ENCODE measurements around the gene SRR. TPM values are rescaled to one million over a fixed set of nuclear protein-coding genes. Genes with fewer than 3 reads are reported as not detected.

The SRR gene
- total and polyA plus RNA-seq, 4 donors, result 2.9 to 10.3 (median 4.3) TPM

GRCh38 chr17:2337544-2338314, 34.0 kb downstream of the SRR start:
- peaks cover 0 to 28% (median 21%) of the 10 kb centered on the region in 4 donors for H3K4me1 ChIP-seq (ENCODE audit: control insufficient read depth in 4 of 4, insufficient read depth in 4 of 4, low read length in 3 of 4)
- DNase-seq (ENCODE audit: low spot score), result peak; percentile 46
- 2% methylated on average over 92 of the region's 92 CpGs for WGBS
- H3K9ac ChIP-seq (ENCODE audit: low read depth in 1 of 2, low read length in 2 of 2), result peak overlapping the region in 1 of 2 donors; percentile 20
- no peaks in the 10 kb centered on the region for H3K27me3 ChIP-seq (ENCODE audit: control insufficient read depth in 4 of 4, insufficient read depth in 4 of 4, low read length in 3 of 4)
- H3K27ac ChIP-seq (ENCODE audit: low read depth in 1 of 2, low read length in 2 of 2), result peak overlapping the region; percentile 64 to 94
- TF ChIP-seq RAD21 (IDR thresholded peaks at IDR 0.05), result no peak
- TF ChIP-seq YY1 (IDR thresholded peaks at IDR 0.05), result no peak
- TF ChIP-seq HNF4A (conservative IDR thresholded peaks at IDR 0.05), result no peak
- TF ChIP-seq EGR1 (IDR thresholded peaks at IDR 0.05; ENCODE audit: low read depth in 2 of 2), result no peak
- peaks cover 2 to 24% (median 20%) of the 10 kb centered on the region in 4 donors for H3K36me3 ChIP-seq (ENCODE audit: control insufficient read depth in 4 of 4, insufficient read depth in 3 of 4, low read depth in 1 of 4, low read length in 3 of 4)
- H3K4me3 ChIP-seq (ENCODE audit: low read depth in 1 of 3, low read length in 3 of 3), result peak overlapping the region; percentile 73 to 100 (median 79)
- H3K9me3 ChIP-seq (ENCODE audit: control insufficient read depth in 4 of 4, low read length in 3 of 4), result no peaks in the 10 kb centered on the region

GRCh38 chr17:2338315-2338657, 34.5 kb downstream of the SRR start:
- no peak for TF ChIP-seq ZBTB33 (IDR thresholded peaks at IDR 0.05)
- no peak for TF ChIP-seq EGR1 (IDR thresholded peaks at IDR 0.05; ENCODE audit: low read depth in 2 of 2)
- H3K9ac ChIP-seq (ENCODE audit: low read depth in 1 of 2, low read length in 2 of 2), result no peak overlapping the region
- 37% methylated on average over 5 of the region's 5 CpGs for WGBS
- H3K4me1 ChIP-seq (ENCODE audit: control insufficient read depth in 4 of 4, insufficient read depth in 4 of 4, low read length in 3 of 4), result peaks cover 0 to 28% (median 21%) of the 10 kb centered on the region in 4 donors
- peak overlapping the region; percentile 73 to 100 (median 79) for H3K4me3 ChIP-seq (ENCODE audit: low read depth in 1 of 3, low read length in 3 of 3)
- H3K9me3 ChIP-seq (ENCODE audit: control insufficient read depth in 4 of 4, low read length in 3 of 4), result no peaks in the 10 kb centered on the region
- H3K36me3 ChIP-seq (ENCODE audit: control insufficient read depth in 4 of 4, insufficient read depth in 3 of 4, low read depth in 1 of 4, low read length in 3 of 4), result peaks cover 2 to 18% (median 15%) of the 10 kb centered on the region in 4 donors
- no peak for DNase-seq (ENCODE audit: low spot score)
- H3K27me3 ChIP-seq (ENCODE audit: control insufficient read depth in 4 of 4, insufficient read depth in 4 of 4, low read length in 3 of 4), result no peaks in the 10 kb centered on the region
- peak overlapping the region; percentile 40 to 64 for H3K27ac ChIP-seq (ENCODE audit: low read depth in 1 of 2, low read length in 2 of 2)

GRCh38 chr17:2343421-2343820, 39.7 kb downstream of the SRR start:
- peaks cover 0 to 14% (median under 1%) of the 10 kb centered on the region in 4 donors for H3K36me3 ChIP-seq (ENCODE audit: control insufficient read depth in 4 of 4, insufficient read depth in 3 of 4, low read depth in 1 of 4, low read length in 3 of 4)
- no peak overlapping the region for H3K4me3 ChIP-seq (ENCODE audit: low read depth in 1 of 3, low read length in 3 of 3)
- no peak for TF ChIP-seq FOXA1 (IDR thresholded peaks at IDR 0.05)
- no peak for TF ChIP-seq RXRA (IDR thresholded peaks at IDR 0.05)
- no peak for TF ChIP-seq FOXA2 (IDR thresholded peaks at IDR 0.05)
- TF ChIP-seq YY1 (IDR thresholded peaks at IDR 0.05), result no peak
- TF ChIP-seq HNF4G (IDR thresholded peaks at IDR 0.05), result no peak
- TF ChIP-seq ATF3 (IDR thresholded peaks at IDR 0.05), result no peak
- no peak for TF ChIP-seq SP1 (IDR thresholded peaks at IDR 0.05)
- no peak for TF ChIP-seq EGR1 (IDR thresholded peaks at IDR 0.05; ENCODE audit: low read depth in 2 of 2)
- TF ChIP-seq HNF4A (conservative IDR thresholded peaks at IDR 0.05), result no peak
- TF ChIP-seq TAF1 (conservative IDR thresholded peaks at IDR 0.05), result no peak
- TF ChIP-seq GABPA (IDR thresholded peaks at IDR 0.05 in 1 of 2, conservative IDR thresholded peaks at IDR 0.05 in 1 of 2), result no peak
- no peak for TF ChIP-seq REST (IDR thresholded peaks at IDR 0.05)
- TF ChIP-seq NR2F2 (IDR thresholded peaks at IDR 0.05), result no peak
- no peak for TF ChIP-seq ZBTB33 (IDR thresholded peaks at IDR 0.05)
- no peak for TF ChIP-seq CTCF (IDR thresholded peaks at IDR 0.05; ENCODE audit: low read depth, low read length, missing input control)
- H3K9ac ChIP-seq (ENCODE audit: low read depth in 1 of 2, low read length in 2 of 2), result no peak overlapping the region
- H3K27me3 ChIP-seq (ENCODE audit: control insufficient read depth in 4 of 4, insufficient read depth in 4 of 4, low read length in 3 of 4), result no peaks in the 10 kb centered on the region
- no peak overlapping the region for H3K27ac ChIP-seq (ENCODE audit: low read depth in 1 of 2, low read length in 2 of 2)
- no peaks in the 10 kb centered on the region for H3K9me3 ChIP-seq (ENCODE audit: control insufficient read depth in 4 of 4, low read length in 3 of 4)
- H3K4me1 ChIP-seq (ENCODE audit: control insufficient read depth in 4 of 4, insufficient read depth in 4 of 4, low read length in 3 of 4), result peaks cover 2 to 10% (median 7%) of the 10 kb centered on the region in 4 donors
- 66% methylated on average over 5 of the region's 5 CpGs for WGBS
- DNase-seq (ENCODE audit: low spot score), result no peak
